Liver (tissue), 9 donors: ENCODE measurements around the gene DCAF8. TPM values are rescaled to one million over a fixed set of nuclear protein-coding genes. Genes with fewer than 3 reads are reported as not detected.

Source experiments
- DNase-seq: peaks from one replicate; pipeline ENCODE4 v3.0.0-alpha.2; 2017; ENCODE audit warnings: low spot score
- H3K27ac ChIP-seq, 2 donors: one replicate each; pipeline ENCODE4 v1.7.0; 2013; ENCODE audit warnings: inconsistent platforms in 2 of 2, low read length in 2 of 2, control low read depth in 1 of 2, low read depth in 1 of 2, mild to moderate bottlenecking in 1 of 2
- H3K27me3 ChIP-seq, 4 donors: one replicate each; pipeline versions ENCODE4 v1.6.1 to v1.7.0; 2013; ENCODE audit warnings: low read length in 3 of 4, inconsistent platforms in 1 of 4, mild to moderate bottlenecking in 1 of 4, moderate library complexity in 1 of 4; ENCODE audit not compliant: control insufficient read depth in 4 of 4, insufficient read depth in 4 of 4
- H3K36me3 ChIP-seq, 4 donors: one replicate each; pipeline versions ENCODE4 v1.6.1 to v1.7.0; 2013; ENCODE audit warnings: low read length in 3 of 4, mild to moderate bottlenecking in 3 of 4, low read depth in 1 of 4, moderate library complexity in 1 of 4; ENCODE audit not compliant: control insufficient read depth in 4 of 4, insufficient read depth in 3 of 4
- H3K4me1 ChIP-seq, 4 donors: one replicate each; pipeline versions ENCODE4 v1.6.1 to v1.7.0; 2013; ENCODE audit warnings: low read length in 3 of 4, mild to moderate bottlenecking in 3 of 4, moderate library complexity in 1 of 4; ENCODE audit not compliant: control insufficient read depth in 4 of 4, insufficient read depth in 4 of 4
- H3K4me3 ChIP-seq, 3 donors: one replicate each; pipeline versions ENCODE4 v1.6.1 to v1.7.0; 2013; ENCODE audit warnings: low read length in 3 of 3, control low read depth in 1 of 3, low read depth in 1 of 3, mild to moderate bottlenecking in 1 of 3
- H3K9ac ChIP-seq, 2 donors: one replicate each; pipeline ENCODE4 v1.7.0; 2013; ENCODE audit warnings: low read length in 2 of 2, mild to moderate bottlenecking in 2 of 2, moderate library complexity in 2 of 2, control low read depth in 1 of 2, low read depth in 1 of 2
- H3K9me3 ChIP-seq, 4 donors: one replicate each; pipeline versions ENCODE4 v1.6.1 to v1.7.0; 2013; ENCODE audit warnings: low read length in 3 of 4; ENCODE audit not compliant: control insufficient read depth in 4 of 4
- ATF3 ChIP-seq: IDR thresholded peaks from 2 replicates; pipeline ENCODE4 v1.6.1; 2016; ENCODE audit warnings: antibody characterized with exemption
- CTCF ChIP-seq: fragments of 150-350 bp; IDR thresholded peaks from 2 replicates; pipeline ENCODE4 v1.5.1; 2017; ENCODE audit warnings: improper control_type of control experiment, low read depth, low read length; ENCODE audit not compliant: missing input control
- EGR1 ChIP-seq, 2 donors: IDR thresholded peaks; 2 replicates each; pipeline ENCODE4 v1.6.1; 2016 to 2018; ENCODE audit warnings: antibody characterized with exemption in 2 of 2, low read depth in 2 of 2
- FOXA1 ChIP-seq: IDR thresholded peaks from 2 replicates; pipeline ENCODE4 v1.6.1; 2016; ENCODE audit warnings: antibody characterized with exemption
- FOXA2 ChIP-seq: IDR thresholded peaks from 2 replicates; pipeline ENCODE4 v1.6.1; 2016; ENCODE audit warnings: antibody characterized with exemption
- GABPA ChIP-seq, 2 donors: IDR thresholded peaks in 1 of 2; conservative IDR thresholded peaks in 1 of 2; 2 replicates each; pipeline ENCODE4 v1.6.1; 2016; ENCODE audit warnings: antibody characterized with exemption in 2 of 2, mild to moderate bottlenecking in 1 of 2, moderate library complexity in 1 of 2
- HNF4A ChIP-seq, 2 donors: conservative IDR thresholded peaks; 2 replicates each; pipeline ENCODE4 v1.6.1; 2016; ENCODE audit warnings: antibody characterized with exemption in 2 of 2, mild to moderate bottlenecking in 2 of 2
- HNF4G ChIP-seq: IDR thresholded peaks from 2 replicates; pipeline ENCODE4 v1.6.1; 2016; ENCODE audit warnings: antibody characterized with exemption
- JUND ChIP-seq, 2 donors: IDR thresholded peaks; 2 replicates each; pipeline ENCODE4 v1.6.1; 2016; ENCODE audit warnings: antibody characterized with exemption in 2 of 2
- MAX ChIP-seq: IDR thresholded peaks from 2 replicates; pipeline ENCODE4 v1.6.1; 2016; ENCODE audit warnings: antibody characterized with exemption
- NR2F2 ChIP-seq: IDR thresholded peaks from 2 replicates; pipeline ENCODE4 v1.6.1; 2016; ENCODE audit warnings: antibody characterized with exemption
- RAD21 ChIP-seq, 2 donors: IDR thresholded peaks; 2 replicates each; pipeline ENCODE4 v1.6.1; 2016; ENCODE audit warnings: antibody characterized with exemption in 2 of 2, mild to moderate bottlenecking in 2 of 2
- REST ChIP-seq: IDR thresholded peaks from 2 replicates; pipeline ENCODE4 v1.6.1; 2016; ENCODE audit warnings: antibody characterized with exemption, mild to moderate bottlenecking
- RXRA ChIP-seq, 2 donors: IDR thresholded peaks; 2 replicates each; pipeline ENCODE4 v1.6.1; 2017 to 2018; ENCODE audit warnings: antibody characterized with exemption in 2 of 2, mild to moderate bottlenecking in 1 of 2
- SP1 ChIP-seq: IDR thresholded peaks from 2 replicates; pipeline ENCODE4 v1.6.1; 2018; ENCODE audit warnings: antibody characterized with exemption, mild to moderate bottlenecking
- TAF1 ChIP-seq: conservative IDR thresholded peaks from 2 replicates; pipeline ENCODE4 v1.6.1; 2016; ENCODE audit warnings: antibody characterized with exemption, mild to moderate bottlenecking
- YY1 ChIP-seq: IDR thresholded peaks from 2 replicates; pipeline ENCODE4 v1.6.1; 2016; ENCODE audit warnings: antibody characterized with exemption, mild to moderate bottlenecking
- ZBTB33 ChIP-seq: IDR thresholded peaks from 2 replicates; pipeline ENCODE4 v1.6.1; 2016; ENCODE audit warnings: antibody characterized with exemption
- WGBS: extraction: QIAGEN DNeasy Blood & Tissue Kit; methylation state at CpG from one replicate; pipeline ENCODE4 v1.1.7; 2013; 5-methylcytosine and 5-hydroxymethylcytosine counted together
- polyA plus RNA-seq, 2 donors: library from polyadenylated mRNA; stranded (reverse) in 1 of 2; unstranded in 1 of 2; fragments of 200-250 nt in 1 of 2; fragments of >200 nt in 1 of 2; fragmentation: Nextera tagmentation in 1 of 2; extraction: Ambion mirVana in 1 of 2; gene quantifications; one replicate each; pipeline versions ENCODE4 v1.2.1 to v1.2.3, GENCODE V29; 2013 to 2015
- total RNA-seq, 2 donors: library from RNA; depleted of rRNA; stranded (reverse); fragments of >200 nt; gene quantifications; one replicate each; pipeline ENCODE4 v1.2.3, GENCODE V29; 2014
- donor health status: healthy.
- donor health status: healthy.
- donor health status: healthy.
- donor health status: healthy.
- donor health status: healthy.

The DCAF8 gene
- total and polyA plus RNA-seq, 4 donors, result 80.3 to 199 (median 102) TPM

GRCh38 chr1:160239582-160240299 is 22.6 kb downstream of the DCAF8 start:
- Histone ChIP-seq H3K27ac (no peak overlapping the region), H3K4me1 (peaks cover 0 to 45% (median 40%) of the 10 kb centered on the region in 4 donors), H3K9me3 (no peaks in the 10 kb centered on the region), H3K4me3 (no peak overlapping the region), H3K27me3 (no peaks in the 10 kb centered on the region), H3K36me3 (peaks cover 7 to 37% (median 30%) of the 10 kb centered on the region in 4 donors), H3K9ac (no peak overlapping the region)
- TF ChIP-seq FOXA2, result no peak
- no peak for TF ChIP-seq MAX
- no peak for TF ChIP-seq CTCF
- TF ChIP-seq YY1, result no peak
- no peak for TF ChIP-seq EGR1 (IDR thresholded peaks at IDR 0.05; ENCODE audit: low read depth in 2 of 2)
- TF ChIP-seq HNF4A (conservative IDR thresholded peaks at IDR 0.05), result peak in 1 of 2 donors; percentile 13
- no peak for TF ChIP-seq NR2F2
- TF ChIP-seq TAF1, result no peak
- no peak for TF ChIP-seq HNF4G
- WGBS, result 89% methylated on average over 24 of the region's 24 CpGs
- DNase-seq, result no peak

GRCh38 chr1:160238408-160238807 is 23.9 kb downstream of the DCAF8 start:
- 26% methylated on average over 5 of the region's 5 CpGs for WGBS
- Histone ChIP-seq H3K4me3 (no peak overlapping the region), H3K36me3 (peaks cover 5 to 45% (median 36%) of the 10 kb centered on the region in 4 donors), H3K4me1 (peaks cover 0 to 36% (median 35%) of the 10 kb centered on the region in 4 donors), H3K9me3 (no peaks in the 10 kb centered on the region), H3K27me3 (no peaks in the 10 kb centered on the region), H3K27ac (peak overlapping the region in 1 of 2 donors; percentile 32), H3K9ac (no peak overlapping the region)
- no peak for DNase-seq
- TF ChIP-seq NR2F2 (no peak), HNF4G (peak; percentile 54), FOXA1 (peak; percentile 56), HNF4A (conservative IDR thresholded peaks at IDR 0.05) (peak; percentile 80 to 90), REST (peak; percentile 33), SP1 (peak; percentile 48), EGR1 (IDR thresholded peaks at IDR 0.05; ENCODE audit: low read depth in 2 of 2) (peak in 1 of 2 donors; percentile 55), MAX (peak; percentile 91), ZBTB33 (peak; percentile 79), CTCF (no peak), RXRA (IDR thresholded peaks at IDR 0.05) (peak; percentile 60 to 86), YY1 (peak; percentile 75), FOXA2 (peak; percentile 60), RAD21 (IDR thresholded peaks at IDR 0.05) (peak; percentile 40 to 52), JUND (IDR thresholded peaks at IDR 0.05) (peak; percentile 22 to 79), TAF1 (no peak), GABPA (IDR thresholded peaks at IDR 0.05 in 1 of 2, conservative IDR thresholded peaks at IDR 0.05 in 1 of 2) (peak in 1 of 2 donors; percentile 44), ATF3 (no peak)
